Thoracic aorta (tissue), 2 donors: Measurements from ENCODE around the gene ZBTB8A. TPM values are rescaled to one million over a fixed set of nuclear protein-coding genes. Genes with fewer than 3 reads are reported as not detected.
"Not testable (repeated sequence)": the region's sequence is repeated elsewhere in the genome, so short reads cannot be mapped to it uniquely, and the experiment has no call there.

Experiments
- ATAC-seq: fragments of 150-250 bp; one replicate; pipeline ENCODE4 v1.8.0; 2017; ENCODE audit warnings: low read depth; ENCODE audit not compliant: insufficient number of reproducible peaks, low FRiP score
- DNase-seq: peaks from one replicate; pipeline ENCODE4 v3.0.0-alpha.2; 2020; ENCODE audit warnings: low spot score
- H3K27ac ChIP-seq, 2 donors: fragments of 200-600 bp; sonication (generic); 1 replicate in 1 of 2; 2 replicates in 1 of 2; pipeline ENCODE4 v1.5.1; 2016; ENCODE audit warnings: mild to moderate bottlenecking in 2 of 2, moderate library complexity in 2 of 2
- H3K27me3 ChIP-seq: fragments of 200-600 bp; sonication (generic); replicated peaks from 2 replicates; pipeline ENCODE4 v1.6.0; 2016; ENCODE audit warnings: mild to moderate bottlenecking; ENCODE audit not compliant: insufficient read depth
- H3K36me3 ChIP-seq: fragments of 200-600 bp; sonication (generic); one replicate; pipeline ENCODE4 v1.5.1; 2016
- H3K4me1 ChIP-seq, 2 donors: fragments of 200-600 bp; sonication (generic); 1 replicate in 1 of 2; 2 replicates in 1 of 2; pipeline versions ENCODE4 v1.5.1 to v1.6.0; 2016; ENCODE audit warnings: low read depth in 2 of 2, mild to moderate bottlenecking in 1 of 2; ENCODE audit not compliant: control insufficient read depth in 1 of 2
- H3K4me3 ChIP-seq: fragments of 200-600 bp; sonication (generic); 2 replicates; pipeline ENCODE4 v1.5.1; 2016; ENCODE audit warnings: mild to moderate bottlenecking
- H3K9me3 ChIP-seq: fragments of 200-600 bp; sonication (generic); 2 replicates; pipeline ENCODE4 v1.5.1; 2016
- CTCF ChIP-seq: fragments of 200-600 bp; sonication (generic); IDR thresholded peaks from one replicate; pipeline ENCODE4 v1.5.1; 2019; ENCODE audit warnings: antibody characterized with exemption
- total RNA-seq, 2 donors: library from RNA; depleted of rRNA; stranded (reverse); fragments of >200 nt; gene quantifications; one replicate each; pipeline versions ENCODE4 v1.1.0 to v1.2.3, GENCODE V29; 2016

Gene ZBTB8A
- total RNA-seq, 2 donors from 2014 or later, result 4.5 to 5.6 TPM

- no peak overlapping the region for H3K27ac ChIP-seq
- H3K27me3 ChIP-seq, result no peaks in the 10 kb centered on the region
- no peak for TF ChIP-seq CTCF
- no peaks in the 10 kb centered on the region for H3K36me3 ChIP-seq
- no peak overlapping the region for H3K4me3 ChIP-seq
- DNase-seq (no peak), ATAC-seq (no peak)
- no peaks in the 10 kb centered on the region for H3K4me1 ChIP-seq
- no peaks in the 10 kb centered on the region for H3K9me3 ChIP-seq
Observed at GRCh38 chr1:32639489-32640075, 100.4 kb downstream of the ZBTB8A start.

- not testable (repeated sequence) for H3K36me3 ChIP-seq, ATAC-seq, DNase-seq, H3K4me3 ChIP-seq, H3K27me3 ChIP-seq, H3K9me3 ChIP-seq, H3K4me1 ChIP-seq, H3K27ac ChIP-seq
Observed at GRCh38 chr1:32642292-32642827, 103.1 kb downstream of the ZBTB8A start.

- Histone ChIP-seq H3K4me3 (no peak overlapping the region), H3K4me1 (peaks cover 15% of the 10 kb centered on the region in 2 donors), H3K36me3 (no peaks in the 10 kb centered on the region), H3K27ac (no peak overlapping the region), H3K9me3 (no peaks in the 10 kb centered on the region), H3K27me3 (no peaks in the 10 kb centered on the region)
- TF ChIP-seq CTCF, result no peak
- DNase-seq (no peak), ATAC-seq (no peak)
Observed at GRCh38 chr1:32644426-32644825, 105.2 kb downstream of the ZBTB8A start.

- no peaks in the 10 kb centered on the region for H3K9me3 ChIP-seq
- ATAC-seq (no peak), DNase-seq (no peak)
- no peaks in the 10 kb centered on the region for H3K36me3 ChIP-seq
- no peak overlapping the region for H3K27ac ChIP-seq
- H3K4me3 ChIP-seq, result no peak overlapping the region
- no peak for TF ChIP-seq CTCF
- peaks cover 23 to 27% of the 10 kb centered on the region in 2 donors for H3K4me1 ChIP-seq
- H3K27me3 ChIP-seq, result no peaks in the 10 kb centered on the region
Observed at GRCh38 chr1:32647308-32648134, 108.3 kb downstream of the ZBTB8A start.

- H3K4me1 ChIP-seq, result peaks cover 27 to 50% of the 10 kb centered on the region in 2 donors
- TF ChIP-seq CTCF, result no peak
- ATAC-seq, result peak; percentile 76
Observed at GRCh38 chr1:32650248-32650751, 111.1 kb downstream of the ZBTB8A start, which contains the start of gene ZBTB8OS. ZBTB8OS (minus strand) TSS chr1:32650550; CDS start chr1:32650529, 21 bp downstream.

More at GRCh38 chr1:32650248-32650751, 111.1 kb downstream of the ZBTB8A start, which contains the start of gene ZBTB8OS:
- no peaks in the 10 kb centered on the region for H3K27me3 ChIP-seq
- peak within 1 kb of the TSS; percentile 98 for H3K4me3 ChIP-seq
- peak within 1 kb of the TSS; percentile 100 for H3K27ac ChIP-seq
- peaks cover 5% of the 10 kb centered on the region for H3K36me3 ChIP-seq
- no peaks in the 10 kb centered on the region for H3K9me3 ChIP-seq
- peak; percentile 76 for DNase-seq
